GM12878 (cell line): ENCODE measurements around the gene TRIM13. TPM values are rescaled to one million over a fixed set of nuclear protein-coding genes. Genes with fewer than 3 reads are reported as not detected.

ENCODE experiments used
- ATAC-seq: fragments of 200-7000 bp; cut with Tn5 transposase; 3 replicates; pipeline ENCODE4 v1.9.1; 2020; ENCODE audit warnings: mild to moderate bottlenecking, moderate library complexity
- BruUV-seq: library from RNA; stranded (reverse); fragments of 400-500 nt; replicated peaks from 2 replicates; lab custom pipeline; 2021; lab: Mats Ljungman, UMichigan
- CTCF ChIA-PET: fragments of 300-600 bp; sonication (Branson Sonifier 250); formaldehyde crosslinking; extraction: SDS; loops from one replicate; lab custom pipeline; 2021; ENCODE audit warnings: inconsistent platforms; lab: Yijun Ruan, JAX
- POLR2A ChIA-PET: fragments of 350-600 bp; formaldehyde crosslinking; extraction: SDS; loops from one replicate; lab custom pipeline; 2021; ENCODE audit warnings: inconsistent platforms; lab: Charles Lee
- RAD21 ChIA-PET: fragments of 300-600 bp; sonication (Branson Sonifier 250); formaldehyde crosslinking; loops from one replicate; lab custom pipeline; 2023; ENCODE audit warnings: antibody characterized with exemption; ENCODE audit not compliant: unreplicated experiment; lab: Charles Lee
- SMC1A ChIA-PET: fragments of 300-600 bp; sonication (Branson Sonifier 250); formaldehyde crosslinking; loops from one replicate; lab custom pipeline; 2023; ENCODE audit not compliant: unreplicated experiment, uncharacterized antibody; lab: Charles Lee
- DNase-seq: peaks from one replicate; pipeline ENCODE4 v3.0.0-alpha.2; 2011; ENCODE audit warnings: low read depth, low spot score
- FAIRE-seq: peaks from 3 replicates; lab custom pipeline; 2011; peaks lifted over from hg19 to GRCh38; lab: Jason Lieb, UNC
- H2AFZ ChIP-seq: 2 replicates; pipeline ENCODE4 v1.6.0; 2011; ENCODE audit warnings: low read depth, low read length, control low read depth; ENCODE audit not compliant: control insufficient read depth
- H3K27ac ChIP-seq: 2 replicates; pipeline ENCODE4 v1.5.1; 2011; ENCODE audit warnings: control low read depth; ENCODE audit not compliant: control insufficient read depth, insufficient read depth
- H3K27me3 ChIP-seq, 2 experiments: replicated peaks in 1 of 2; 2 replicates each; pipeline versions ENCODE4 v1.6.0 to v1.6.1; 2011; ENCODE audit warnings: low read length in 1 of 2; ENCODE audit not compliant: control insufficient read depth in 2 of 2, insufficient read depth in 2 of 2
- H3K36me3 ChIP-seq, 2 experiments: 2 replicates each; pipeline ENCODE4 v1.5.1; 2011; ENCODE audit warnings: low read length in 1 of 2; ENCODE audit not compliant: control insufficient read depth in 2 of 2, insufficient read depth in 2 of 2
- H3K4me1 ChIP-seq: 2 replicates; pipeline ENCODE4 v1.6.1; 2011; ENCODE audit warnings: mild to moderate bottlenecking, low read length, moderate library complexity, mixed read lengths; ENCODE audit not compliant: control insufficient read depth, insufficient read depth
- H3K4me2 ChIP-seq: 2 replicates; pipeline ENCODE4 v1.6.0; 2011; ENCODE audit warnings: control low read depth; ENCODE audit not compliant: control insufficient read depth, insufficient read depth
- H3K4me3 ChIP-seq: fragments of 200-600 bp; sonication (generic); 2 replicates; pipeline ENCODE4 v1.5.1; 2016
- H3K79me2 ChIP-seq: 2 replicates; pipeline ENCODE4 v1.6.0; 2011; ENCODE audit warnings: low read length; ENCODE audit not compliant: control insufficient read depth, insufficient read depth
- H3K9ac ChIP-seq: 2 replicates; pipeline ENCODE4 v1.8.0; 2011; ENCODE audit warnings: low read length, control low read depth, mixed read lengths; ENCODE audit not compliant: control insufficient read depth, insufficient read depth
- H3K9me3 ChIP-seq: replicated peaks from 3 replicates; pipeline ENCODE4 v1.5.1; 2011; ENCODE audit warnings: mild to moderate bottlenecking, low read length; ENCODE audit not compliant: control insufficient read depth, insufficient read depth
- H4K20me1 ChIP-seq: 2 replicates; pipeline ENCODE4 v1.6.0; 2011; ENCODE audit not compliant: control insufficient read depth, insufficient read depth
- GATAD2B ChIP-seq: fragments of 450-650 bp; conservative IDR thresholded peaks from 2 replicates; pipeline ENCODE4 v1.6.1; 2017; ENCODE audit warnings: low read depth, mild to moderate bottlenecking, moderate library complexity
- IRF4 ChIP-seq: IDR thresholded peaks from 2 replicates; pipeline ENCODE4 v1.6.1; 2011; ENCODE audit warnings: low read depth, low read length
- PML ChIP-seq: IDR thresholded peaks from 2 replicates; pipeline ENCODE4 v1.6.1; 2012; ENCODE audit warnings: low read length, inconsistent platforms
- RELA ChIP-seq: fragments of 450-650 bp; IDR thresholded peaks from 2 replicates; pipeline ENCODE4 v1.8.0; 2014; ENCODE audit warnings: borderline replicate concordance; ENCODE audit not compliant: partially characterized antibody
- RELB ChIP-seq: fragments of 450-650 bp; IDR thresholded peaks from 2 replicates; pipeline ENCODE4 v1.6.1; 2017; ENCODE audit warnings: low read depth, mild to moderate bottlenecking, moderate library complexity
- WGBS: methylation state at CpG from one replicate; pipeline ENCODE4 v1.1.6; 2016; ENCODE audit warnings: low lambda C conversion rate; ENCODE audit not compliant: insufficient replicate concordance, insufficient coverage; ENCODE audit errors: missing lambda C conversion rate; 5-methylcytosine and 5-hydroxymethylcytosine counted together
- in situ Hi-C: fragments of 300-500 bp; cut with MboI; formaldehyde crosslinking; loops from 9 replicates; pipeline ENCODE4 v1.14.3; 2018; ENCODE audit warnings: mixed read lengths
- intact Hi-C: fragments of 100-400 bp; cut with micrococcal nuclease; formaldehyde crosslinking; loops from one replicate; pipeline ENCODE4 v1.14.2; 2022; ENCODE audit not compliant: unreplicated experiment
- polyA plus RNA-seq, 11 experiments: library from polyadenylated mRNA; depleted of rRNA in 4 of 11; unstranded in 6 of 11; stranded (reverse) in 5 of 11; fragments of >200 nt; fragmentation: Nextera tagmentation in 4 of 11; fragmentation: Illumina TruSeq in 1 of 11; extraction: Ambion mirVana in 4 of 11; extraction: Trizol in 1 of 11; gene quantifications; 1 replicate in 1 of 11; 2 replicates in 10 of 11; pipeline versions ENCODE4 v1.2.1 to v1.2.3, GENCODE V29; 2011 to 2016; ENCODE audit warnings: inconsistent platforms in 2 of 11, missing spikeins in 2 of 11, low read depth in 1 of 11
- total RNA-seq, 4 experiments: library from RNA; depleted of rRNA in 3 of 4; stranded (reverse); fragments of >200 nt in 3 of 4; fragmentation: Illumina TruSeq in 1 of 4; extraction: Trizol in 1 of 4; gene quantifications; 2 replicates each; pipeline versions ENCODE4 v1.2.1 to v1.2.3, GENCODE V29; 2013 to 2021

TRIM13 gene
- total and polyA plus RNA-seq, 10 of the 15 experiments (the other 5 are each of a cell fraction or from before 2014, with no cell fraction given): 15.4 to 33.8 (median 21.0) TPM

- ChIA-PET POLR2A (no interaction called here), SMC1A (interaction anchor here (1.2 kb wide), 1 partner anchor 37 kb away, joined by 3 read pairs; no protein-coding TSS in a partner anchor), CTCF (interaction anchor here (0.5 kb wide), 1 partner anchor 126 kb away, joined by 3 read pairs; no protein-coding TSS in a partner anchor)
- Histone ChIP-seq H3K4me3 (no peak overlapping the region), H3K9ac (no peak overlapping the region)
- no peak for DNase-seq
- no peak for ATAC-seq
- no peak for FAIRE-seq
- TF ChIP-seq RELA (no peak), GATAD2B (no peak), RELB (no peak), IRF4 (no peak), PML (no peak)
- TF ChIP-seq, all 136 proteins: peak for 0
- Histone ChIP-seq H3K27ac (no peak overlapping the region), H3K79me2 (no peaks in the 10 kb centered on the region), H3K36me3 (no peaks in the 10 kb centered on the region), H3K4me2 (no peak overlapping the region), H3K9me3 (no peaks in the 10 kb centered on the region), H3K27me3 (no peaks in the 10 kb centered on the region), H2AFZ (no peak overlapping the region), H3K4me1 (no peaks in the 10 kb centered on the region), H4K20me1 (no peaks in the 10 kb centered on the region)
- in situ Hi-C loops (no loop called here), intact Hi-C loops (no loop called here)
- WGBS: 49% methylated on average over 2 of the region's 2 CpGs
- RAD21 ChIA-PET: no interaction called here
- BruUV-seq: no TSS peak
These were observed 42.0 kb upstream of the TRIM13 start for GRCh38 chr13:49954674-49955455.
